ENCODE results near the gene PIP5K1C. TPM values are rescaled to one million over a fixed set of nuclear protein-coding genes. Genes with fewer than 3 reads are reported as not detected.

The PIP5K1C gene
- total and polyA plus RNA-seq, 9 donors = 6.0 to 41.7 (median 30.8) TPM

- H3K27me3 ChIP-seq = no peaks in the 10 kb centered on the region
- TF ChIP-seq CTCF (IDR thresholded peaks at IDR 0.05) (no peak), POLR2A (IDR thresholded peaks at IDR 0.05) (no peak), EP300 (IDR thresholded peaks at IDR 0.05) (no peak)
- no peaks in the 10 kb centered on the region for H3K9me3 ChIP-seq
- peaks cover 3% of the 10 kb centered on the region for H3K4me1 ChIP-seq (ENCODE audit: insufficient read depth)
- no peaks in the 10 kb centered on the region for H3K36me3 ChIP-seq
- no peak overlapping the region for H3K4me3 ChIP-seq
- no peak for DNase-seq
- intact Hi-C loops (cut with DNase I) = loop anchor here in 2 of 4 donors (1.0 to 10.0 kb wide), 2 partner anchors 18 to 543 kb away; no protein-coding TSS in a partner anchor
- no peak overlapping the region for H3K27ac ChIP-seq
- 94 to 96% (median 95%) methylated on average over 32 to 34 of the region's 34 CpGs for WGBS, 3 donors
Measured at GRCh38 chr19:3661284-3662238, 38.7 kb downstream of the PIP5K1C start.

DNA sequence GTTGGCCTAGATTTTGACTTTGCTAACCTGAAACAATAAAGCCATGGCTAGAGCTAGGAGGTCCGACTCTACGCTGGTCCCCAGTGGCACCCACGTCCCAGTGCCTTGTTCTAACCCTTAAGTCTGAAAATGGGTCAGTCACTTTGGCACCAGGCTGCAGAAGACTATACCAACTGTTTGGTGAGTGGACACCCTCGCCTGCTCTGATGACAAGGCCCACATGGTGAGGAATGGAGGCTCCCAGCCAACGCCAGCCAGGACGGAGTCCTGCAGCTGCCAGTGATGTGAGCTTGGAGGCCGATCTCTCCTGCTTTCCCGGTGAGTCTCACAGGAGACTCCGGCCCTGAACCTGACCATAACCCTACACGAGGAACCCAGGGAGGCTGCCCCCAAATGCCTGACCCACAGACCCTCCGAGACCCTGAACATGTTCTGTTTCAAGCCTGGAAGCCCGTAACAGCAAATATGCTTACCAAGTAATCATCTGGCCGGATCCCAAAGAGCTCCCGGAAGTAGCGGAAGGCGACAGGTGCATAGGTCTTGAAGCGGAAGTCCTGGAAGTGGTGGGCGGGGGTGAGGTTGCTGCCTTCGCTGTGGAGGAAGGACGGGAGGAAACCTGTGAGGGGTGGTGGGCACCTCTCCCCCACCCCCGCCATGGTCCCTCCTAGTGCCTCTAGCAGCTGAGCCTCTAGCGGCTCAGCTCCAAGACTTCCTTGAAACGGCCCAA is 39.6 kb downstream of the PIP5K1C start:
- DNase-seq = no peak
- H3K27ac ChIP-seq = no peak overlapping the region
- no peaks in the 10 kb centered on the region for H3K9me3 ChIP-seq
- H3K4me3 ChIP-seq = no peak overlapping the region
- 79 to 88% (median 79%) methylated on average over 23 of the region's 23 CpGs for WGBS, 3 donors
- H3K27me3 ChIP-seq = no peaks in the 10 kb centered on the region
- H3K4me1 ChIP-seq (ENCODE audit: insufficient read depth) = peaks cover 2% of the 10 kb centered on the region
- no peaks in the 10 kb centered on the region for H3K36me3 ChIP-seq
- no peak for TF ChIP-seq CTCF (IDR thresholded peaks at IDR 0.05)
- no peak for TF ChIP-seq EP300 (IDR thresholded peaks at IDR 0.05)
- no peak for TF ChIP-seq POLR2A (IDR thresholded peaks at IDR 0.05)
- intact Hi-C loops (cut with DNase I) = loop anchor here in 2 of 4 donors (1.0 to 10.0 kb wide), 2 partner anchors 19 to 544 kb away; no protein-coding TSS in a partner anchor

DNA sequence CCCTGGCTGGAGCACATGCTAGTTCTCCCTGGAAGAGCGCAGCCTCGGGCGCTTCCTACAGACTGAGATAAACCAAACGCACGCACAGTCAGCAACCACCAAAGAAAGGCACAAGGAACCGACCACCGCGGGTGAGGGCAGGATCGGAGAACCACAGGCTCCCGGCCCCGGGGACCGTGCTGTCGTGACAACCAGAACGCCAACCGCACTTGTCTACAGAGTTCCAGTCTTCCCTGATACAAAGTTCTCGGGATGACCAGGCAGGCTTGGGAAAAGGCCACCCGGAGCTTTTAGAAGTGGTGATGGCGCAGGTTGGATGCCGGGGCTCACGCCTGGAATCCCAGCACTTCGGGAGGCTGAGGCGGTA is 40.5 kb downstream of the PIP5K1C start:
- Histone ChIP-seq H3K36me3 (no peaks in the 10 kb centered on the region), H3K4me3 (no peak overlapping the region), H3K9me3 (no peaks in the 10 kb centered on the region), H3K27ac (no peak overlapping the region), H3K4me1 (ENCODE audit: insufficient read depth) (no peaks in the 10 kb centered on the region), H3K27me3 (no peaks in the 10 kb centered on the region)
- no peak for TF ChIP-seq POLR2A (IDR thresholded peaks at IDR 0.05)
- no peak for TF ChIP-seq CTCF (IDR thresholded peaks at IDR 0.05)
- TF ChIP-seq EP300 (IDR thresholded peaks at IDR 0.05) = no peak
- WGBS, 3 donors = 89 to 92% (median 91%) methylated on average over 22 of the region's 22 CpGs
- intact Hi-C loops (cut with DNase I) = loop anchor here in 1 of 4 donors (10.0 kb wide), 1 partner anchor 545 kb away; no protein-coding TSS in a partner anchor
- no peak for DNase-seq

GRCh38 chr19:3658870-3659745 is 41.2 kb downstream of the PIP5K1C start:
- TF ChIP-seq CTCF (IDR thresholded peaks at IDR 0.05) = no peak
- no peak for TF ChIP-seq EP300 (IDR thresholded peaks at IDR 0.05)
- no peak for TF ChIP-seq POLR2A (IDR thresholded peaks at IDR 0.05)
- Histone ChIP-seq H3K9me3 (no peaks in the 10 kb centered on the region), H3K4me3 (no peak overlapping the region), H3K27ac (no peak overlapping the region), H3K4me1 (ENCODE audit: insufficient read depth) (no peaks in the 10 kb centered on the region), H3K27me3 (no peaks in the 10 kb centered on the region), H3K36me3 (no peaks in the 10 kb centered on the region)
- WGBS, 3 donors = 71 to 83% (median 71%) methylated on average over 37 of the region's 37 CpGs
- DNase-seq = no peak
- intact Hi-C loops (cut with DNase I) = no loop called here

All from ovary (tissue), 9 donors.